Measurements from ENCODE around the gene FFAR1.

- TF ChIP-seq POLR2A (IDR thresholded peaks at IDR 0.05; ENCODE audit: low read length), result no peak
- no peak for TF ChIP-seq GATA1 (IDR thresholded peaks at IDR 0.05; ENCODE audit: low read depth, low read length)
Measured at GRCh38 chr19:35322014-35322413, 25.7 kb upstream of the FFAR1 start.

Data from erythroblast (primary cell).